HAP-1 (cell line): ENCODE results near the gene PPP1R12B.
"Not testable (repeated sequence)": the region's sequence is repeated elsewhere in the genome, so short reads cannot be mapped to it uniquely, and the experiment has no call there.

Experiments
- DNase-seq, 2 experiments: peaks; one replicate each; pipeline ENCODE4 v3.0.0-alpha.2; 2016 to 2020; ENCODE audit warnings: low spot score in 2 of 2
- H3K27me3 ChIP-seq: fragments of 250-450 bp; sonication (Bioruptor Pico); 2 replicates; pipeline ENCODE4 v1.5.1; 2020; ENCODE audit warnings: low read depth, mild to moderate bottlenecking, moderate library complexity
- H3K36me3 ChIP-seq: fragments of 250-450 bp; sonication (Bioruptor Pico); replicated peaks from 2 replicates; pipeline ENCODE4 v1.5.1; 2020; ENCODE audit warnings: mild to moderate bottlenecking
- H3K4me1 ChIP-seq: fragments of 250-450 bp; sonication (Bioruptor Pico); 2 replicates; pipeline ENCODE4 v1.5.1; 2020; ENCODE audit warnings: mild to moderate bottlenecking
- H3K4me3 ChIP-seq: fragments of 250-450 bp; sonication (Bioruptor Pico); 2 replicates; pipeline ENCODE4 v1.5.1; 2020; ENCODE audit warnings: mild to moderate bottlenecking, moderate library complexity
- H3K9me3 ChIP-seq: fragments of 250-450 bp; sonication (Bioruptor Pico); 2 replicates; pipeline ENCODE4 v1.5.1; 2020; ENCODE audit warnings: mild to moderate bottlenecking, moderate library complexity
- in situ Hi-C: fragments of 300-500 bp; cut with MboI; formaldehyde crosslinking; loops from 3 replicates; pipeline ENCODE4 v1.14.3; 2020; ENCODE audit warnings: low sequenced_read_pairs, inconsistent platforms, mixed read lengths

PPP1R12B gene

GRCh38 chr1:202600432-202601041 lies 252.0 kb downstream of the PPP1R12B start:
- no peaks in the 10 kb centered on the region for H3K36me3 ChIP-seq
- DNase-seq, result no peak
- H3K9me3 ChIP-seq, result no peaks in the 10 kb centered on the region
- H3K4me3 ChIP-seq, result no peak overlapping the region
- in situ Hi-C loops, result no loop called here
- no peaks in the 10 kb centered on the region for H3K27me3 ChIP-seq
- H3K4me1 ChIP-seq, result no peaks in the 10 kb centered on the region

GRCh38 chr1:202603435-202603834 lies 254.9 kb downstream of the PPP1R12B start:
- DNase-seq, result no peak
- in situ Hi-C loops, result no loop called here
- Histone ChIP-seq H3K4me3 (no peak overlapping the region), H3K9me3 (no peaks in the 10 kb centered on the region), H3K36me3 (no peaks in the 10 kb centered on the region), H3K4me1 (no peaks in the 10 kb centered on the region), H3K27me3 (no peaks in the 10 kb centered on the region)

- in situ Hi-C loops, result no loop called here
- Histone ChIP-seq H3K27me3 (no peaks in the 10 kb centered on the region), H3K9me3 (no peaks in the 10 kb centered on the region), H3K4me1 (no peaks in the 10 kb centered on the region), H3K36me3 (no peaks in the 10 kb centered on the region), H3K4me3 (no peak overlapping the region)
- no peak for DNase-seq
Observed at GRCh38 chr1:202605515-202605914, 257.0 kb downstream of the PPP1R12B start.

- H3K27me3 ChIP-seq, DNase-seq, H3K9me3 ChIP-seq, H3K4me1 ChIP-seq, H3K4me3 ChIP-seq, in situ Hi-C loops, H3K36me3 ChIP-seq: not testable (repeated sequence)
Observed at GRCh38 chr1:202612036-202612435, 263.5 kb downstream of the PPP1R12B start.

GRCh38 chr1:202613571-202613970 lies 265.1 kb downstream of the PPP1R12B start:
- Histone ChIP-seq H3K27me3 (no peaks in the 10 kb centered on the region), H3K9me3 (no peaks in the 10 kb centered on the region), H3K36me3 (no peaks in the 10 kb centered on the region), H3K4me1 (no peaks in the 10 kb centered on the region), H3K4me3 (no peak overlapping the region)
- in situ Hi-C loops, result no loop called here
- DNase-seq, result no peak

- H3K4me1 ChIP-seq, in situ Hi-C loops: not testable (repeated sequence)
Observed at GRCh38 chr1:202614363-202615207, 266.1 kb downstream of the PPP1R12B start.

GRCh38 chr1:202615208-202615500 lies 266.7 kb downstream of the PPP1R12B start:
- in situ Hi-C loops, H3K36me3 ChIP-seq, H3K4me3 ChIP-seq, H3K9me3 ChIP-seq, H3K27me3 ChIP-seq, DNase-seq, H3K4me1 ChIP-seq: not testable (repeated sequence)

More at GRCh38 chr1:202614363-202615207, 266.1 kb downstream of the PPP1R12B start:
- not testable (repeated sequence) for H3K9me3 ChIP-seq, DNase-seq, H3K4me3 ChIP-seq, H3K36me3 ChIP-seq, H3K27me3 ChIP-seq

- H3K4me1 ChIP-seq, result no peaks in the 10 kb centered on the region
- H3K4me3 ChIP-seq, result no peak overlapping the region
Observed at GRCh38 chr1:202615501-202616354, 267.2 kb downstream of the PPP1R12B start.

GRCh38 chr1:202616355-202616915 lies 267.9 kb downstream of the PPP1R12B start:
- H3K36me3 ChIP-seq, result no peaks in the 10 kb centered on the region
- no peak for DNase-seq
- no peaks in the 10 kb centered on the region for H3K9me3 ChIP-seq
- no peak overlapping the region for H3K4me3 ChIP-seq
- in situ Hi-C loops, result no loop called here
- no peaks in the 10 kb centered on the region for H3K4me1 ChIP-seq
- H3K27me3 ChIP-seq, result no peaks in the 10 kb centered on the region

More at GRCh38 chr1:202615501-202616354, 267.2 kb downstream of the PPP1R12B start:
- Histone ChIP-seq H3K36me3 (no peaks in the 10 kb centered on the region), H3K9me3 (no peaks in the 10 kb centered on the region), H3K27me3 (no peaks in the 10 kb centered on the region)
- in situ Hi-C loops, result no loop called here
- DNase-seq, result no peak

- H3K27me3 ChIP-seq, in situ Hi-C loops, H3K36me3 ChIP-seq, H3K4me1 ChIP-seq, H3K4me3 ChIP-seq, DNase-seq, H3K9me3 ChIP-seq: not testable (repeated sequence)
Observed at GRCh38 chr1:202619012-202619411, 270.5 kb downstream of the PPP1R12B start.

GRCh38 chr1:202619505-202619904 lies 271.0 kb downstream of the PPP1R12B start:
- no peak overlapping the region for H3K4me3 ChIP-seq
- H3K36me3 ChIP-seq, result no peaks in the 10 kb centered on the region
- in situ Hi-C loops, result no loop called here
- no peaks in the 10 kb centered on the region for H3K9me3 ChIP-seq
- no peaks in the 10 kb centered on the region for H3K4me1 ChIP-seq
- DNase-seq, result no peak
- H3K27me3 ChIP-seq, result no peaks in the 10 kb centered on the region

GRCh38 chr1:202620036-202620435 lies 271.5 kb downstream of the PPP1R12B start:
- in situ Hi-C loops, H3K4me3 ChIP-seq, H3K9me3 ChIP-seq, DNase-seq, H3K36me3 ChIP-seq, H3K4me1 ChIP-seq, H3K27me3 ChIP-seq: not testable (repeated sequence)

GRCh38 chr1:202621446-202621845 lies 272.9 kb downstream of the PPP1R12B start:
- no peaks in the 10 kb centered on the region for H3K27me3 ChIP-seq
- in situ Hi-C loops, result no loop called here
- no peaks in the 10 kb centered on the region for H3K36me3 ChIP-seq

GRCh38 chr1:202622388-202622787 lies 273.9 kb downstream of the PPP1R12B start:
- in situ Hi-C loops, result no loop called here
- no peaks in the 10 kb centered on the region for H3K4me1 ChIP-seq
- H3K27me3 ChIP-seq, result no peaks in the 10 kb centered on the region
- H3K36me3 ChIP-seq, result no peaks in the 10 kb centered on the region
- H3K4me3 ChIP-seq, result no peak overlapping the region
- no peaks in the 10 kb centered on the region for H3K9me3 ChIP-seq
- DNase-seq, result no peak

More at GRCh38 chr1:202621446-202621845, 272.9 kb downstream of the PPP1R12B start:
- no peaks in the 10 kb centered on the region for H3K9me3 ChIP-seq
- no peak for DNase-seq
- no peaks in the 10 kb centered on the region for H3K4me1 ChIP-seq
- no peak overlapping the region for H3K4me3 ChIP-seq
